Stimulated activated memory B cell treated with anti-CD40 and anti-IgM and Interleukin-4, amounts not matched to agents 10 μg/mL and 1 μg/mL and 100 μg/mL, for 72 hours (primary cell): Measurements from ENCODE around the gene ASPN.

Experiments
- ATAC-seq: fragments of 150-1000 bp; cut with Tn5 transposase; 2 replicates; pipeline ENCODE4 v1.10.0; 2021
- H3K27ac Mint-ChIP-seq: one replicate; pipeline ENCODE4 v1.8.0; 2022; ENCODE audit warnings: mild to moderate bottlenecking, mixed read lengths
- H3K27me3 Mint-ChIP-seq: one replicate; pipeline ENCODE4 v1.8.0; 2022; ENCODE audit warnings: mixed read lengths
- H3K36me3 Mint-ChIP-seq: one replicate; pipeline ENCODE4 v1.8.0; 2022; ENCODE audit warnings: mixed read lengths
- H3K4me1 Mint-ChIP-seq: one replicate; pipeline ENCODE4 v1.8.0; 2022; ENCODE audit warnings: mixed read lengths
- H3K4me3 Mint-ChIP-seq: one replicate; pipeline ENCODE4 v1.8.0; 2022; ENCODE audit warnings: mild to moderate bottlenecking, moderate library complexity, mixed read lengths
- H3K9me3 Mint-ChIP-seq: one replicate; pipeline ENCODE4 v1.8.0; 2022; ENCODE audit warnings: mixed read lengths

The ASPN gene

GRCh38 chr9:92463984-92464383 is 18.3 kb downstream of the ASPN start:
- no peak overlapping the region for H3K4me3 Mint-ChIP-seq
- peaks cover 5% of the 10 kb centered on the region for H3K36me3 Mint-ChIP-seq
- H3K9me3 Mint-ChIP-seq: no peaks in the 10 kb centered on the region
- H3K4me1 Mint-ChIP-seq: no peaks in the 10 kb centered on the region
- H3K27ac Mint-ChIP-seq: no peak overlapping the region
- H3K27me3 Mint-ChIP-seq: no peaks in the 10 kb centered on the region
- ATAC-seq: no peak

- H3K27me3 Mint-ChIP-seq: no peaks in the 10 kb centered on the region
- no peak for ATAC-seq
- no peaks in the 10 kb centered on the region for H3K9me3 Mint-ChIP-seq
- H3K4me1 Mint-ChIP-seq: no peaks in the 10 kb centered on the region
- H3K36me3 Mint-ChIP-seq: peaks cover 5% of the 10 kb centered on the region
- H3K4me3 Mint-ChIP-seq: no peak overlapping the region
- no peak overlapping the region for H3K27ac Mint-ChIP-seq
Observed at GRCh38 chr9:92463387-92463786, 18.9 kb downstream of the ASPN start.

- H3K27me3 Mint-ChIP-seq: no peaks in the 10 kb centered on the region
- no peaks in the 10 kb centered on the region for H3K4me1 Mint-ChIP-seq
- no peak for ATAC-seq
- H3K4me3 Mint-ChIP-seq: no peak overlapping the region
- H3K9me3 Mint-ChIP-seq: no peaks in the 10 kb centered on the region
- peaks cover 5% of the 10 kb centered on the region for H3K36me3 Mint-ChIP-seq
- H3K27ac Mint-ChIP-seq: no peak overlapping the region
Observed at GRCh38 chr9:92457576-92457975, 24.7 kb downstream of the ASPN start.

DNA sequence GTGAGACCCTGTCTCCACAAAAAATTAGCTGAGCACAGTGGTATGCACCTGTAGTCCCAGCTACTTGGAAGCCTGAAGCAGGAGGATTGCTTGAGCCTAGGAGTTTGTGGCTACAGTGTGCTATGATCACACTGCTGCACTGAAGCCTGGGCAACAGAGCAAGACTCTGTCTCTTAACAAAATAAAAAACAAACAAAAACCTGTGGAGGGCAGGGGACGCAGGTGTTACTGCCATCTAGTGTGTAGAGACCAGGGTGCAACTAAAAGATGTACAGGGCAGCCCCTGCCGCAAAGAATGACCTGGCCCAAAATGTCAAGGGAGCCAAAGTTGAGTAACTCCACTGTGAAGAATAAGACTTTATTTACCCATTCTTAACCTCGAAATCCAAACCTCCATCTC is 27.1 kb downstream of the ASPN start:
- no peaks in the 10 kb centered on the region for H3K27me3 Mint-ChIP-seq
- H3K4me1 Mint-ChIP-seq: no peaks in the 10 kb centered on the region
- H3K9me3 Mint-ChIP-seq: no peaks in the 10 kb centered on the region
- H3K27ac Mint-ChIP-seq: no peak overlapping the region
- ATAC-seq: no peak
- no peaks in the 10 kb centered on the region for H3K36me3 Mint-ChIP-seq
- H3K4me3 Mint-ChIP-seq: no peak overlapping the region

DNA sequence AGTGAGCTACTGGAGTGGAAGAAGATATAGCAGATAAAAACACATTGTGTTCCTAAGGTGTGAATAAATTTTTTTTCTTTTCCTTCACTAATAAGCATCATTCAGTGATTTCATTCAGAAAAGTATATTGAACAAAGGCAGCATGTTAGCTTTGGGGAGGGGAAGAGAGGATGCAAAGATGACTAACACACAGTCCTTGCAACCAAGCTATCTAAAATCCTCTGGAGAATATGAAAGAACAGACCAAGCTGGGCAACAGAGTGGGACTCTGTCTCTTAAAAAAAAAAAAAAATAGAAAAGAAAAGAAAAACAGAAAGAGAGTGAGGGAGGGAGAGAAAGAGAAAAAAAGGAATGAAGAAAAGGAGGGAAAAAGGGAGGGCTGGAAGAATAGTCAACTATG is 35.8 kb downstream of the ASPN start:
- Mint-ChIP-seq H3K4me3 (no peak overlapping the region), H3K9me3 (no peaks in the 10 kb centered on the region), H3K27ac (no peak overlapping the region), H3K4me1 (no peaks in the 10 kb centered on the region), H3K27me3 (no peaks in the 10 kb centered on the region), H3K36me3 (no peaks in the 10 kb centered on the region)
- ATAC-seq: no peak

- Mint-ChIP-seq H3K4me3 (no peak overlapping the region), H3K27ac (no peak overlapping the region)
Observed at GRCh38 chr9:92444841-92445240, 37.5 kb downstream of the ASPN start.

DNA sequence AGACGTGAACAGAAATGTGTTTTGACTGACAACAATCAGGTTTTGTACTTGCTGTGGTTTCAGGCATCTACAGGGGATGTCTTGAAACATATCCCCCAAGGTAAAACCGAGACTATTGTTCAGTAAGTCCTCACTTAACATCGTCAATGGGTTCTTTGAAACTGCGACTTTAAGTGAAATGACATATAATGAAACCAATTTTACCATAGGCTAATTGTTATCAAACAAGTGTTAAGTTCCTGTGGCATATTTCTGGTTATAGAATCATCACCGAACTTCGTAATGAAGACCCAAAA is 41.6 kb downstream of the ASPN start:
- no peak overlapping the region for H3K4me3 Mint-ChIP-seq
- no peaks in the 10 kb centered on the region for H3K9me3 Mint-ChIP-seq
- H3K4me1 Mint-ChIP-seq: no peaks in the 10 kb centered on the region
- no peak for ATAC-seq
- H3K36me3 Mint-ChIP-seq: no peaks in the 10 kb centered on the region
- H3K27ac Mint-ChIP-seq: no peak overlapping the region
- no peaks in the 10 kb centered on the region for H3K27me3 Mint-ChIP-seq

More at GRCh38 chr9:92444841-92445240, 37.5 kb downstream of the ASPN start:
- Mint-ChIP-seq H3K27me3 (no peaks in the 10 kb centered on the region), H3K4me1 (no peaks in the 10 kb centered on the region), H3K9me3 (no peaks in the 10 kb centered on the region), H3K36me3 (no peaks in the 10 kb centered on the region)
- no peak for ATAC-seq

- ATAC-seq: no peak
- Mint-ChIP-seq H3K4me3 (no peak overlapping the region), H3K4me1 (no peaks in the 10 kb centered on the region)
Observed at GRCh38 chr9:92439921-92440750, 42.2 kb downstream of the ASPN start.

DNA sequence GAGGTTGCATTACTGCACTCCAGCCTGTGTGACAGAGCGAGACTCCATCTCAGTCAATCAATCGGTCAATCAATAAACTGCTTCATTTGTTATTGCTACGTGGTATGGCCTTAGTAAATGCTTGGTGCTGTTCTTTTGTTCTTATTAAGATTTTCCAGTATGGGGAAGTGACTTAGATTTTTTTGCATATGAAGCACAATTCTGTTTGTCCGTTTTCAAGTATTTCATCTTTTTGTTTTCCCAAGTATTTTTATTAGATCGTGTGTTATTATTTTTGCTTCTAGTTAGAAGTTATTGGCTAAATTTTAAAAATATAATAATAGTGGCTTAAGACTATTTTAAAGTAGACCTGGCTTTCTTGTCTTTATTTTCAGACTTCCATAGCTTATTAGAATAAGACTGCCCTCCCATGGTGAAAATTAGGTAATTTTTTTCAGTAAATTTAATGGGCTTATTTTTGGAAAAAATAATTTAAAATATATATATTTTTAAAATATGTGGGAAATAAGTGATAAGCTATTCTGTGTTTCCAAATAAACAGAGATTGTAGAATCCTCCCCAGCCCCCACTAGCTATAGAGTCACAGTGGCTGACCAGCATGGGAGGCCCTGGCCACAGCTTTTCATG is 43.3 kb downstream of the ASPN start:
- no peak for ATAC-seq
- no peaks in the 10 kb centered on the region for H3K9me3 Mint-ChIP-seq
- no peaks in the 10 kb centered on the region for H3K4me1 Mint-ChIP-seq

More at GRCh38 chr9:92439921-92440750, 42.2 kb downstream of the ASPN start:
- Mint-ChIP-seq H3K27me3 (no peaks in the 10 kb centered on the region), H3K36me3 (no peaks in the 10 kb centered on the region), H3K9me3 (no peaks in the 10 kb centered on the region), H3K27ac (no peak overlapping the region)

GRCh38 chr9:92435263-92435662 is 47.0 kb downstream of the ASPN start:
- Mint-ChIP-seq H3K4me3 (no peak overlapping the region), H3K27ac (no peak overlapping the region), H3K36me3 (peaks cover 6% of the 10 kb centered on the region), H3K27me3 (no peaks in the 10 kb centered on the region), H3K4me1 (no peaks in the 10 kb centered on the region), H3K9me3 (no peaks in the 10 kb centered on the region)
- no peak for ATAC-seq

More for the DNA sequence above, 43.3 kb downstream of the ASPN start:
- no peaks in the 10 kb centered on the region for H3K27me3 Mint-ChIP-seq
- H3K27ac Mint-ChIP-seq: no peak overlapping the region
- H3K4me3 Mint-ChIP-seq: no peak overlapping the region
- H3K36me3 Mint-ChIP-seq: no peaks in the 10 kb centered on the region

- Mint-ChIP-seq H3K9me3 (no peaks in the 10 kb centered on the region), H3K4me1 (no peaks in the 10 kb centered on the region), H3K36me3 (peaks cover 6% of the 10 kb centered on the region), H3K27me3 (no peaks in the 10 kb centered on the region), H3K4me3 (no peak overlapping the region), H3K27ac (no peak overlapping the region)
- ATAC-seq: no peak
Observed at GRCh38 chr9:92432972-92433548, 49.2 kb downstream of the ASPN start.

- no peaks in the 10 kb centered on the region for H3K27me3 Mint-ChIP-seq
- no peaks in the 10 kb centered on the region for H3K9me3 Mint-ChIP-seq
- no peak for ATAC-seq
- H3K36me3 Mint-ChIP-seq: peaks cover 6% of the 10 kb centered on the region
- no peak overlapping the region for H3K27ac Mint-ChIP-seq
- no peak overlapping the region for H3K4me3 Mint-ChIP-seq
- H3K4me1 Mint-ChIP-seq: no peaks in the 10 kb centered on the region
Observed at GRCh38 chr9:92432350-92432749, 50.0 kb downstream of the ASPN start.

DNA sequence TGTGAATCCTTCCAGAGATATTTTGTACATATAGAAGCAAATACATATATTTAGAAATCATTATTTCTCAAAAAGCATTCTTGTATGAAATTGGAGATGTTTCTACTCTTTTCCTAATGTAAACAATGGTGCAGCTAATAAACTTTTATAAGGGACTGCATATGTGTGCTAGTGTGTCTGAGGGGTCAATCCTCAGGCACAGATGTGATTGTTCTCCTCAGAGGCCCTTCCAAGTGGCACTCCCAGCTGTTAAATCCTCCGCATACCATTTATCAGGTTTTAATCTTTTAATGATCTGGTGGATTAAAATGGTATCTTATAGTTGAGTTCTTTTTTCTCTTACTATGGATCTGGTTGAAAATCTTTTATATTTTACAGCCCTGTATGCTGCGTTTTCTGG is 52.5 kb downstream of the ASPN start:
- no peaks in the 10 kb centered on the region for H3K27me3 Mint-ChIP-seq
- H3K4me3 Mint-ChIP-seq: no peak overlapping the region
- no peak overlapping the region for H3K27ac Mint-ChIP-seq
- H3K9me3 Mint-ChIP-seq: no peaks in the 10 kb centered on the region
- H3K36me3 Mint-ChIP-seq: peaks cover 6% of the 10 kb centered on the region
- no peaks in the 10 kb centered on the region for H3K4me1 Mint-ChIP-seq
- no peak for ATAC-seq

DNA sequence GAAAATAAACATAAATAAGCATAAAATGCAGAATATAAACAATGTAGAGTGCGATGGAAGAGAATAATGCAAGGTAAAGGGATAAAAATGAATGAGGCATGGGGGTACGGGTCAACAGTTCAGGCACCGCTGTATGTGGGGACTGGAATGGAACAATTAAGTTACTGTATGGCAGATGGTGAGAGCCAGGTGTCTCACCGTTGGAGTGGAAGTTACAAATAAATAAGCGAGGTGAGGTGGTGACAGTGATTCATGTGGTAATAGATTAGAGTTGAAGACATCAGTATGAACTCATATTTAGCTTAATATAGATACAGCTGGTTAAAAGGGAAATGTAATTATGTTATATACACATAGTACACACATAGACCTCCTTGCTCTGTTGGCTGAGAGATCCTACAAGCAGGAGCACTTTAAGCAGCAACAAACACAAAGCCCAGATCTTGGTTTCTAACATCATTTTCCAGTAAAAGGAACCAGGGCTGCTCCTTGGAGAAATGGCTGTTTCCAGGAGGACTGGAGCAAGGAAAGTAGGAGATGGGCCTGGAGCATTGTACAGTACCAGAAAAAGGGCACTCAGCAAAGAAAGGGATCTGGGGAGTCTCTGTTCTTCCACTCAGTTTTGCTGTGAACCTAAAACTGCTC is 55.7 kb downstream of the ASPN start:
- Mint-ChIP-seq H3K36me3 (peaks cover 6% of the 10 kb centered on the region), H3K27ac (no peak overlapping the region), H3K9me3 (no peaks in the 10 kb centered on the region), H3K4me1 (no peaks in the 10 kb centered on the region), H3K27me3 (no peaks in the 10 kb centered on the region), H3K4me3 (no peak overlapping the region)
- ATAC-seq: no peak

DNA sequence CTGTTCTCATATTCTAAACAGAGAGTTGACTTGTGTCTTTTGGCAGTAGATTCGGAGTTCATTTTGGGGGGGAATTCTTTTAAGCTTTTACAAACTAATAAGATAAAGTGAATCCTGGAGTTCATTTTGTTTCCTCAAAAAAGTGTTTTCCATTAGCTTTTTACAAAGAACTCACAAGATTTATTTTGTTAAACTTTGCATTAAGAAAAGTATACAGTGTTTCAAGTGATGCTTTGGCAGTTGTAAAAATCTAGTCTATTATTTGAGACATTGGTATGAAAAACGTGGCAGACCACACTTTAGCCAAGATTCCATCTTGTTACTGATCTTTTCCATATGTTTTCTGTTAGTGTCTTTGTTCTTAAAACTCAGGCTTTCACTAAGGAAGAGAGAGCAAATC is 56.8 kb downstream of the ASPN start:
- no peak for ATAC-seq
- Mint-ChIP-seq H3K27ac (no peak overlapping the region), H3K9me3 (no peaks in the 10 kb centered on the region), H3K4me1 (no peaks in the 10 kb centered on the region), H3K4me3 (no peak overlapping the region), H3K27me3 (no peaks in the 10 kb centered on the region), H3K36me3 (peaks cover 2% of the 10 kb centered on the region)

DNA sequence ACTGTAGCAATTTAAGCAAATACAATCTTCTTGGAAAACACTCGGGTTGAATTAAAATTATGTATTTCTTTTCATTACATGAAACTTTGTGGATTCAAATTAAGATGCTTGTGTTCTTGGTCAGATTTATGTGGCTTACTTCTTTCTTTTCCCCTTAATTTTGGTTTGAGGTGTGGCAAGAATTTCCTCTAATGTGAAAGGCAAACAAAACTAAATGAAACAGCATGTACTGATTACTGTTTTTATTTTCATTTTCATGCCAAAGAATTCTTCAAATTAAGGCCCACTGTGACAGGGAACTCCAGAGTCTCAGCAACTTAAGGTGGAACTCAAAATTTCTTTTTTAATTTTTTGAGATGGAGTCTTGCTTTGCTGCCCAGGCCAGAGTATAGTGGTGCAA is 58.0 kb downstream of the ASPN start, which contains the start of gene OMD:
Gene OMD, minus strand, starts transcription at position 132 of the 400 bp plus-strand sequence. CDS start 6,913 bp downstream, outside the sequence.
- Mint-ChIP-seq H3K9me3 (no peaks in the 10 kb centered on the region), H3K4me3 (no peak within 1 kb of the TSS), H3K27ac (no peak within 1 kb of the TSS), H3K4me1 (no peaks in the 10 kb centered on the region), H3K27me3 (no peaks in the 10 kb centered on the region), H3K36me3 (no peaks in the 10 kb centered on the region)
- ATAC-seq: no peak
